ENCODE results near the gene SLC29A1. TPM values are rescaled to one million over a fixed set of nuclear protein-coding genes. Genes with fewer than 3 reads are reported as not detected.

Gene SLC29A1
- total RNA-seq, 4 donors from 2014 or later = 39.7 to 83.3 (median 55.8) TPM

GRCh38 chr6:44273617-44274016 lies 50.2 kb downstream of the SLC29A1 start:
- no peak for DNase-seq
- WGBS, 2 donors = 72 to 89% methylated on average over 1 of the region's 1 CpG
- peaks cover 0 to 15% of the 10 kb centered on the region in 2 donors for H3K4me1 ChIP-seq
- intact Hi-C loops (cut with DNase I) = no loop called here
- H3K9me3 ChIP-seq = no peaks in the 10 kb centered on the region
- H3K27ac ChIP-seq = no peak overlapping the region
- TF ChIP-seq POLR2A (IDR thresholded peaks at IDR 0.05) (no peak), CTCF (IDR thresholded peaks at IDR 0.05) (no peak)
- no peaks in the 10 kb centered on the region for H3K36me3 ChIP-seq
- peaks cover 10% of the 10 kb centered on the region for H3K27me3 ChIP-seq
- no peak overlapping the region for H3K4me3 ChIP-seq (replicated peaks in 1 of 3)

- no peak for DNase-seq
- WGBS, 2 donors = 82 to 86% methylated on average over 46 to 55 of the region's 59 CpGs
- no peaks in the 10 kb centered on the region for H3K36me3 ChIP-seq
- peaks cover 0 to 12% of the 10 kb centered on the region in 2 donors for H3K4me1 ChIP-seq
- no peaks in the 10 kb centered on the region for H3K9me3 ChIP-seq
- H3K27ac ChIP-seq = no peak overlapping the region
- intact Hi-C loops (cut with DNase I) = no loop called here
- H3K4me3 ChIP-seq (replicated peaks in 1 of 3) = no peak overlapping the region
- H3K27me3 ChIP-seq = peaks cover 10% of the 10 kb centered on the region
- no peak for TF ChIP-seq CTCF (IDR thresholded peaks at IDR 0.05)
- no peak for TF ChIP-seq POLR2A (IDR thresholded peaks at IDR 0.05)
Observed at GRCh38 chr6:44275271-44275748, 51.9 kb downstream of the SLC29A1 start.

GRCh38 chr6:44275749-44276648 lies 52.6 kb downstream of the SLC29A1 start:
- 23% methylated on average over 16 of the region's 109 CpGs; no CpG with 5 or more reads in 1 of the 2 donors for WGBS, 2 donors
- H3K27me3 ChIP-seq = peaks cover 10% of the 10 kb centered on the region
- DNase-seq = peak; percentile 20 to 24
- H3K27ac ChIP-seq = no peak overlapping the region
- no peaks in the 10 kb centered on the region for H3K36me3 ChIP-seq
- intact Hi-C loops (cut with DNase I) = no loop called here
- peaks cover 0 to 9% of the 10 kb centered on the region in 2 donors for H3K4me1 ChIP-seq
- peak overlapping the region in 1 of 3 donors; percentile 21 for H3K4me3 ChIP-seq (replicated peaks in 1 of 3)
- TF ChIP-seq CTCF (IDR thresholded peaks at IDR 0.05) (no peak), POLR2A (IDR thresholded peaks at IDR 0.05) (no peak)
- H3K9me3 ChIP-seq = no peaks in the 10 kb centered on the region

- H3K27me3 ChIP-seq = peaks cover 10% of the 10 kb centered on the region
- no peaks in the 10 kb centered on the region for H3K36me3 ChIP-seq
- no peaks in the 10 kb centered on the region for H3K9me3 ChIP-seq
- 78% methylated on average over 12 to 23 of the region's 23 CpGs for WGBS, 2 donors
- no peak for DNase-seq
- no peak overlapping the region for H3K27ac ChIP-seq
- peaks cover 0 to 9% of the 10 kb centered on the region in 2 donors for H3K4me1 ChIP-seq
- TF ChIP-seq POLR2A (IDR thresholded peaks at IDR 0.05) = no peak
- no peak for TF ChIP-seq CTCF (IDR thresholded peaks at IDR 0.05)
- no peak overlapping the region for H3K4me3 ChIP-seq (replicated peaks in 1 of 3)
- intact Hi-C loops (cut with DNase I) = no loop called here
Observed at GRCh38 chr6:44276667-44277640, 53.6 kb downstream of the SLC29A1 start.
